ENCODE measurements around the gene LRCH1. TPM values are rescaled to one million over a fixed set of nuclear protein-coding genes. Genes with fewer than 3 reads are reported as not detected.
A peak's percentile ranks its signal among the peaks of the same experiment; 100 is the strongest.

The LRCH1 gene
- polyA plus RNA-seq, 1 experiment: 8.3 TPM

DNA sequence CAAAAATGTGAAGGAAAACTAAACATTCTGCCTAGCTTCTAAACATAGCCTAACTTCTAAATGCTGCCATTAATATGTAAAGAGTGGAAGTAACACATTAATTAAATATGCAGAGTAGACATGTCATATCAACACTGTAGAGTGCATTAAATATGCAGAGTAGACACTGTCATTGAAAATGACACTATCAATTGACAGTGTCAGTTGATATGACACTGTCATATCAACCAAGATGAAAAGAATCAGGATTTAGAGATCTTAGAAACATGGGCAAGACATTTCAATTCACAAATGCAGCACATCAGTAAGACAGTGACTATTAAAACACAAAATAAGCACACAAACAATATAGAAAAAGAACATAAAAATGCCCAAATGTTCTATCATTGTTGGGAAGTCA is 218.7 kb downstream of the LRCH1 start:
- ChIA-PET POLR2A (no interaction called here), CTCF (interaction anchor here (1.1 kb wide), 1 partner anchor 15 kb away, joined by 3 read pairs; no protein-coding TSS in a partner anchor)
- Histone ChIP-seq H3K4me3 (ENCODE audit: low read depth, low read length) (no peak overlapping the region), H3K36me3 (ENCODE audit: control insufficient read depth, insufficient read depth, low read length) (peaks cover 4% of the 10 kb centered on the region), H3K27me3 (ENCODE audit: control insufficient read depth, insufficient read depth, low read length) (no peaks in the 10 kb centered on the region)
- no peak for DNase-seq (ENCODE audit: low read depth)
- TF ChIP-seq, protein P1, sequence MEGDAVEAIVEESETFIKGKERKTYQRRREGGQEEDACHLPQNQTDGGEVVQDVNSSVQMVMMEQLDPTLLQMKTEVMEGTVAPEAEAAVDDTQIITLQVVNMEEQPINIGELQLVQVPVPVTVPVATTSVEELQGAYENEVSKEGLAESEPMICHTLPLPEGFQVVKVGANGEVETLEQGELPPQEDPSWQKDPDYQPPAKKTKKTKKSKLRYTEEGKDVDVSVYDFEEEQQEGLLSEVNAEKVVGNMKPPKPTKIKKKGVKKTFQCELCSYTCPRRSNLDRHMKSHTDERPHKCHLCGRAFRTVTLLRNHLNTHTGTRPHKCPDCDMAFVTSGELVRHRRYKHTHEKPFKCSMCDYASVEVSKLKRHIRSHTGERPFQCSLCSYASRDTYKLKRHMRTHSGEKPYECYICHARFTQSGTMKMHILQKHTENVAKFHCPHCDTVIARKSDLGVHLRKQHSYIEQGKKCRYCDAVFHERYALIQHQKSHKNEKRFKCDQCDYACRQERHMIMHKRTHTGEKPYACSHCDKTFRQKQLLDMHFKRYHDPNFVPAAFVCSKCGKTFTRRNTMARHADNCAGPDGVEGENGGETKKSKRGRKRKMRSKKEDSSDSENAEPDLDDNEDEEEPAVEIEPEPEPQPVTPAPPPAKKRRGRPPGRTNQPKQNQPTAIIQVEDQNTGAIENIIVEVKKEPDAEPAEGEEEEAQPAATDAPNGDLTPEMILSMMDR (IDR thresholded peaks at IDR 0.05; ENCODE audit: insufficient read depth, low read depth, low read length): no peak

DNA sequence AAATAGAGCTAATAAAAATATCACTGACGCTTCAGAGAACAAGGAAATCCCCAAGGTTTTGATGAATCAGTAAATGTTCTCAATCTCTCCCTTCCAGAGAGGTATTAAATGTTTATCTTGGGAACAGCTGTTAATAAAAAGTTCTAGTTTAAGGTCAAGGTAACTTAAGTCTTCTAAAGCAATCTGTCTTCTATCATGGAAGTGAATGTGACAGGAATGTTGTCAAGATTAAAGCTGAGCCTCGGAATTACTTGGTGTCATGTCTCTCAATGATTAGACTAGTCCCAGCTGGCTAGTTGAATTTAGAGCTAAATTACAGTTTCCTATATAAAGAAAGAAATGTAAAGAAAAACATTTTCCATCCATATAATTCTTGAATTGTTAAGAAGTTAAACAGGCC is 220.6 kb downstream of the LRCH1 start:
- no peak for DNase-seq (ENCODE audit: low read depth)
- TF ChIP-seq, protein P1 (IDR thresholded peaks at IDR 0.05; ENCODE audit: insufficient read depth, low read depth, low read length): no peak
- H3K27me3 ChIP-seq (ENCODE audit: control insufficient read depth, insufficient read depth, low read length): no peaks in the 10 kb centered on the region
- ChIA-PET POLR2A (interaction anchor here (0.6 kb wide), 1 partner anchor 1568 kb away, joined by 3 read pairs; no protein-coding TSS in a partner anchor), CTCF (interaction anchor here (1.7 kb wide), 1 partner anchor 9 kb away, joined by 9 read pairs; no protein-coding TSS in a partner anchor)
- H3K36me3 ChIP-seq (ENCODE audit: control insufficient read depth, insufficient read depth, low read length): peaks cover 4% of the 10 kb centered on the region
- no peak overlapping the region for H3K4me3 ChIP-seq (ENCODE audit: low read depth, low read length)

DNA sequence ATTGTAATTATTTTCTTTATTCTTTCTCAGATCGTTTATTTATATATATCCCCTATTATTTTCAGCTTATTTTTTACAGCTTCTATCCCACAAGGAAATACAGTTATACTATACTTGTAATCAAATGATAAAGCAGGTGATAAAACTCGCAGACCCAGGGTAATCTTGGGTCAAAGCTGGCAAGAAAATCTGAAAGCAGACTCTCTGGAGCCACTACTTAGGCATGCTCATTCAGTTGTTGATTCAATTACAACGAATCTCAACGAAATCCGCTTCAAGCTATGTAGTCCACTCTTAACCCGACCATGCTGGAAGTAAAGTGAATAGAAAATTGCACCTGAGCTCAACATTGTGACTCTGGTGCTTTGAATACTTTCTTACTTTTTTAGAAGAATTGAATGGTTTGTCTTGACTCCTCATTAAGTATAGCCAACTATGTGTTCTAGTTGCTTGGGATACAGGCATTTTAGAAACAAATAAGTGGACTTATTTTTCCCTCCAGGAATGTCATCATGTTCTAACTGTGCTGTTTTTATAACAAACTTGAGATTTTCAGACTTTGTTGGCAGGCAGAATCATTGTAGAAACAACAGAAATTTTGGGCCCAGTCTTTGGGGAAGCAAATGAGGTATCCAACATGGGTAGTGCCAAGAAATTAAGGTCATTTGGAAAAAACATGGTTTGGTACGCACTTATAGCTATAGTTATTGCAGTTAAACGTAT is 222.6 kb downstream of the LRCH1 start:
- DNase-seq (ENCODE audit: low read depth): no peak
- POLR2A ChIA-PET: no interaction called here
- CTCF ChIA-PET: interaction anchor here (1.0 to 2.4 kb wide), 3 partner anchors 11 to 224 kb away, joined by 3 to 12 read pairs (median 3); no protein-coding TSS in a partner anchor
- peaks cover 4% of the 10 kb centered on the region for H3K36me3 ChIP-seq (ENCODE audit: control insufficient read depth, insufficient read depth, low read length)
- no peaks in the 10 kb centered on the region for H3K27me3 ChIP-seq (ENCODE audit: control insufficient read depth, insufficient read depth, low read length)
- TF ChIP-seq, protein P1 (IDR thresholded peaks at IDR 0.05; ENCODE audit: insufficient read depth, low read depth, low read length): no peak
- H3K4me3 ChIP-seq (ENCODE audit: low read depth, low read length): no peak overlapping the region

DNA sequence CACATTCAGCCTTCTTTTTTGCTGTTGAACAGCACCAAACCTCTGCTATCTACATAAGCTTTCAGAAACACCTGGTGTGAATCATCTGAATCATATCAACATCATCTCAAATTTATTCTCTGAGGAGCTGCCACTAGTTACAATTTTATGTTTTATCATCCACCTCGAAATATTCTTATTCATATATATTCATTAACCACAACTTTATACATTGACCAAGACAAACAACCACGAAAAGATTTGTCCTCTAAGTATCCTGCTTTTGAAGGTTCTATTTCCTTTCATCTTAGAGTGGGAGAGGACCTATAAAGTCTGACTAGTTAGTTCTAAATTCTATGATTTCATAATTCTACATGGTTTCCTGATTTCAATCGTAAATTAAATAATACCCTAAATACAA is 225.1 kb downstream of the LRCH1 start:
- POLR2A ChIA-PET: no interaction called here
- CTCF ChIA-PET: interaction anchor here (1.2 kb wide), 1 partner anchor 13 kb away, joined by 3 read pairs; no protein-coding TSS in a partner anchor
- no peak for DNase-seq (ENCODE audit: low read depth)
- Histone ChIP-seq H3K27me3 (ENCODE audit: control insufficient read depth, insufficient read depth, low read length) (no peaks in the 10 kb centered on the region), H3K4me3 (ENCODE audit: low read depth, low read length) (no peak overlapping the region), H3K36me3 (ENCODE audit: control insufficient read depth, insufficient read depth, low read length) (peaks cover 7% of the 10 kb centered on the region)
- TF ChIP-seq, protein P1 (IDR thresholded peaks at IDR 0.05; ENCODE audit: insufficient read depth, low read depth, low read length): no peak

DNA sequence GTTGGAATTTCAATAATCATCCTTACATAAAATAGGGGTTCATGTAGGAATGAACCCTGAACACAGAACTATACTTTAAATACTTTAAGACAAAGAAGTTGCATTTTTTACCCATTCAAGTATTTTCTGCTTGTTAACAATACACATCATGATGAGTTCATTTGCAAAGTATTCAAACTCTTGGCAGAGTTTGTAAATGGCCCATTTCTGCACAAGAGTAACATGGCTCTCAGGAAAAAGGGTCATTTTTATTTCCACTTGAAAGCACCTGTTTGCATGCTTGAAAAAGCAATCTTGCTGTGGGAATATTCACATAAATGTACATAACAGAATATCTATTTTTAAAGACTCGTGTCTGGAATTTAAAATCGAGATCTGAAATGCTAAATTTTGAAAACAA is 225.9 kb downstream of the LRCH1 start:
- Histone ChIP-seq H3K36me3 (ENCODE audit: control insufficient read depth, insufficient read depth, low read length) (peaks cover 7% of the 10 kb centered on the region), H3K27me3 (ENCODE audit: control insufficient read depth, insufficient read depth, low read length) (no peaks in the 10 kb centered on the region), H3K4me3 (ENCODE audit: low read depth, low read length) (no peak overlapping the region)
- TF ChIP-seq, protein P1 (IDR thresholded peaks at IDR 0.05; ENCODE audit: insufficient read depth, low read depth, low read length): no peak
- peak; percentile 25 for DNase-seq (ENCODE audit: low read depth)
- POLR2A ChIA-PET: no interaction called here
- CTCF ChIA-PET: no interaction called here

All from BJ (cell line).